Cardiac fibroblast (primary cell): ENCODE results near the gene NCK2.

Experiments
- DNase-seq, 2 donors: peaks; one replicate each; pipeline versions ENCODE4 v3.0.0 to v3.0.0-alpha.2; 2010; ENCODE audit warnings: low read depth in 2 of 2
- H3K4me3 ChIP-seq, 2 donors: replicated peaks in 1 of 2; 1 replicate in 1 of 2; 2 replicates in 1 of 2; pipeline ENCODE4 v1.5.1; 2011; ENCODE audit warnings: low read depth in 2 of 2, low read length in 2 of 2, mild to moderate bottlenecking in 2 of 2, moderate library complexity in 1 of 2
- TF ChIP-seq, protein P1 (sequence below): IDR thresholded peaks from one replicate; pipeline ENCODE4 v1.5.1; 2011; ENCODE audit warnings: low read depth, mild to moderate bottlenecking, low read length, inconsistent platforms

The NCK2 gene

DNA sequence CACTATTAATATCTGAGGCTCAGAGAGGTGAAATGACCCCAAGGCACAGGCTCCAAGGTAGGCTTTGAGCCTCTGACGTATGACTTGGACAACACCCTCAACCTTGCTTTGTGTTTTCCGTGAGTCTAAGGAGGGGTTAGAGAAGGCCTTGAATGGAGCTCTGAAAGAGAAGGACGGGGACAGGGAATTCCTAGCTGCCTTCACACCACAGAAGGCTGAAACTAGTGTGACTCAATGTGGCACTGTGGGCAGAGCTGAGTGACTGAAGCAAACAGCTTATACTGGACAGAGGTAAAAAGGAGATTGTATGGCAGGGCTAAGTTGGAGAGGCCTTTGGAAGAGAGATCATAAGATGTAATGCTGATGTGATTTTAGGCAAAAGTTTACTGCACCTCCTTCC lies 3.5 kb upstream of the NCK2 start:
- DNase-seq, result no peak
- TF ChIP-seq, protein P1, sequence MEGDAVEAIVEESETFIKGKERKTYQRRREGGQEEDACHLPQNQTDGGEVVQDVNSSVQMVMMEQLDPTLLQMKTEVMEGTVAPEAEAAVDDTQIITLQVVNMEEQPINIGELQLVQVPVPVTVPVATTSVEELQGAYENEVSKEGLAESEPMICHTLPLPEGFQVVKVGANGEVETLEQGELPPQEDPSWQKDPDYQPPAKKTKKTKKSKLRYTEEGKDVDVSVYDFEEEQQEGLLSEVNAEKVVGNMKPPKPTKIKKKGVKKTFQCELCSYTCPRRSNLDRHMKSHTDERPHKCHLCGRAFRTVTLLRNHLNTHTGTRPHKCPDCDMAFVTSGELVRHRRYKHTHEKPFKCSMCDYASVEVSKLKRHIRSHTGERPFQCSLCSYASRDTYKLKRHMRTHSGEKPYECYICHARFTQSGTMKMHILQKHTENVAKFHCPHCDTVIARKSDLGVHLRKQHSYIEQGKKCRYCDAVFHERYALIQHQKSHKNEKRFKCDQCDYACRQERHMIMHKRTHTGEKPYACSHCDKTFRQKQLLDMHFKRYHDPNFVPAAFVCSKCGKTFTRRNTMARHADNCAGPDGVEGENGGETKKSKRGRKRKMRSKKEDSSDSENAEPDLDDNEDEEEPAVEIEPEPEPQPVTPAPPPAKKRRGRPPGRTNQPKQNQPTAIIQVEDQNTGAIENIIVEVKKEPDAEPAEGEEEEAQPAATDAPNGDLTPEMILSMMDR, result no peak
- H3K4me3 ChIP-seq, result no peak overlapping the region

DNA sequence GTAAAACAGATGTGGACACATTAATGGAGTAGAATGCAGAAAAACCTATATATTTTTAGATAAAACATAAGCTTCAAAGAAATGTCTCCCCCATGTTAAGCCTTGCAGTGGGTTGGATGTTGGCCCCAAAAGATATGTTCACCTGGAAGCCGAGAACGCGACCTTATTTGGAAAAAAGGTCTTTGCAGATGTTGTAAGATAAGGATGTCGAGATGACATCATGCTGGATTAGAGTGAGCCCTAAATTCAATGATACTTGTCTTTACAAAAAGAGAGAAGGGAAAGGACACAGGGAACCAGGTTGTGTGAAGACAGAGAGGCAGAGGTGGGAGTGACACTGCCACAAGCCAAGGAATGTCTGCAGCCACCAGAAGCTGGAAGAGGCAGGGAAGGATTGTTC lies 3.1 kb upstream of the NCK2 start:
- no peak for DNase-seq
- TF ChIP-seq, protein P1, result no peak
- no peak overlapping the region for H3K4me3 ChIP-seq

DNA sequence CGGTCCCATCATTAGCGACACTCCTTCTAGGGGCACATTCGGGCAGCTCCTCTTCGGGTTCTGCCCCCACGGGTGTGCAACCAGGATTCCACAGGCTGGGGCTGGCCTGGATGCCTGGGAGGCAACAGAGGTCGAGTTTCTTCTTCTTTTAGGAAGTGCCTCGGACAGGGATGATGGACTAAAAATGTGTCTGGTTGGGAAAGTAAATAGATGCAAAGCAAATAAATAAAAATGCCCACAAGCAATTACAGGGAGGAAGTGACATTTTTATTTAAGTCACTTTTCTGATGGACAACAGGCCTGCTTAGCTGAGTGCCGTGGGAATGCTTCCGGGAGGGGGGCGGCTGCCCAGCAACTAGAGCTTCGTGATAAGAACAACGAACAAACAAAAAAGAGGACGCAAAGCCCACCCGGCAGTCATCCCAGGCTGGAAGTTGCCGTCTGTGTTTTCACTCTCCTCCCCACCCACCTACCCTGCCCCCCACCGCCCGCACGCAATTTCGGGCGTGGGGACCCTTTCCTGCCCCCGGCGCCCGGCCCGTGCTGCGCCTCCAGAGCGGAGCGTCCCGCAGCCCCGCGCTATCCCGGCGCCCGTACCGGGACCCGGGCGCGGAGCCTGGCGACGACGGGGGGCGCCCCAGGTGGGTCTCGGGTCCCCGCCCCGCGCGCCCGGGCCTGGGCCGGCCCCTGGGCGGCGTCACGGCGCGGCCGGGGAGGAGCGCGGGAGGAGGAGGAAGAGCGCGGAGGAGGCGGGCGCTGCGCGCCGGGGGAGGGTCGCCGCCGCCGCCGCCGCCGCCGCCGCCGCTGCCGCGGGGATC lies 412 bp upstream of the NCK2 start:
- TF ChIP-seq, protein P1, result no peak
- DNase-seq, result peak; percentile 40 to 68
- peak overlapping the region; percentile 36 to 66 for H3K4me3 ChIP-seq

DNA sequence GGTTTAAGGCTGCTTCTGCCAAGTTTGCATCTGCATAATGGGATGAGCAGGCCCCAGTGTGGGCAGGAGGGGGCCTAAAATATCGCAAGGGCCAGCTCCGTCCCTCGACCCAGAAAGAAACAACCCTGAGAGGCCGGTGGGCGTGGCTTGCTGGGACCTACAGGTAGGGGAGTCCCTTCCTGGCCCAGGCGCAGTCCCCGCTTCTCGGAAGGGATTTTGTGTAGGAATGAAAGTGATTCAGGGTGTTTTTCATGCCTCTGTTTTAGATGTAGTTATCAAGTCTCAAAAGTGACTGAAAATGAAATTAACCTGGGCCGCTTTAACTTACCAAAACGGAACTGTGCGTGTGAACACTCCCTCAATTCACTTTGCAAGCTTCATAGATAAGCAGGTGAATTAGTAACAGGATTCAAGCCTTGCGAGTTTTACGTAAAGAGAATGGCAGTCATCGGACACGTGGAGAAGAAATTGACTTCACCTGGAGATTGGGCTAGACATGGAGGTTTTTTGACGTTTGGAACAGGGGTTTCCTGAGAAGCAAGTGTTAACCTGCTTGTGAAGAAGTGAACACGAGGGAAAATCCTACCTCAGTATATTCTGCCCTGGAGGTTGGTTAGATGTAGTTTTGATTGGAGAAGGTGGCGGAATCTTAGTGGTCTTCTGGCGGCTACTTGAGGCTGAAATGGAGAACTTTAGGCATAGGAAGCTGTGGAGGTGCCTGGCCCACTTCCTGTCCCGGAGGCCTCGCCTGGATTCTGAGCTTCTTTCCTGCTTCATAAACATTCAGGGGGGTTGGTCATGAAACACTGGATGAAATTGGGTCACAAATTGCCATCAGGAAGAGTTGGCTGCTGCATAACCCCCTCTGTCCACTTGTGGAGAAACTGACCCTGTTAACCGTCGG lies 1.7 kb downstream of the NCK2 start:
- peak overlapping the region; percentile 63 to 66 for H3K4me3 ChIP-seq
- peak in 1 of 2 donors; percentile 23 for DNase-seq
- TF ChIP-seq, protein P1, result no peak

DNA sequence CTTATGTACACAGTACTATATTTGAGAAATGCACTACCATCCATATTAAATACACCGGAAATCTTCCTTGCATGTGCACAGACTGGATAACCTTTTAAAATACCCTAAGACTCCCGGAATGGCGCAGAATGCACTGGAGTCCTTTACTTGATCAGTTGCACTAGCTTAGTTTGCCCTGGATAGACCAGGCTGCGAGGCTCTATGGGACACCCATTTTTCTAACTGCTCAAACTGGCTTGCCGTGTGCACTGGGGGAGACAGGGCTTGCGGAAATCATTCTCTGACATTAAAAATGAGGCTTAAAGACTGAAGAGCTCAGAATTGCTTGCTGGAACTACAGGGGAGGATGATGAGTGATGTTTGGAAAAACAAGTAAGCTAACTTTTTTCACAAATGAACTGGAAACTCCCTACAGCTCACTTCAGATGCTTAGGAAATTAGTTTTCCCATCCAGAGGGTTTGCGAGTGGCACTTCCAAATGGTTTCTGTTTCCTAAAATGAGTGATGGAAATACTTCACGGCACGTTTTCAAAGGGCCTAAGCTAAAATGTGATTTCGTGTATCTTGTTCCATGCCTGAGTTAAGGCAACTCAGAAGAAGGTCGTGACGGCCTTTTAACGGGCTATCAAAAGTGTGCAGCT lies 2.7 kb downstream of the NCK2 start:
- TF ChIP-seq, protein P1, result no peak
- H3K4me3 ChIP-seq, result peak overlapping the region in 1 of 2 donors; percentile 6
- peak in 1 of 2 donors; percentile 48 for DNase-seq

DNA sequence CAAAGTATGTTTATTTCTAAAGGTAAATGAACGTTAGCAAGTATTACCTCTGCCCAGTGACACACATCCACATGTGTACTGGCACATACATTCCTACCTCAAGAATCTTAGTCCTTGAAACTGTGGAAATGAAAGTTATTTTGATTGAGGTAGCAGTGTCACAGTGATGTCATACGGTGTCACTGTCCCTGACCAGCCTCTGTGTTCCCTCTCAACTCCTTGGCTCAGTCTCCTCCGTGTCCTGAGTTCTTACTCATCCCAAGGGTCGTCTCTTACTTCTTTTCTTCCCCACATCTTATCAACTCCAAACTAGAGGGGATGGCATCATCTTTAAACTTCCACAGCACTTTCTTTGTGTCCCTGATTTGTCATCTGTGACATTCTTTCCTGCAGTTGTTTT lies 3.3 kb downstream of the NCK2 start:
- H3K4me3 ChIP-seq, result no peak overlapping the region
- DNase-seq, result peak in 1 of 2 donors; percentile 36
- TF ChIP-seq, protein P1, result no peak
